A204.1 (cell line): Measurements from ENCODE around the gene PRCP.

Source experiments
- FAIRE-seq: peaks from 2 replicates; lab custom pipeline; 2012; peaks lifted over from hg19 to GRCh38; lab: Jason Lieb, UNC

PRCP gene

GRCh38 chr11:82906931-82907330 is 6.7 kb upstream of the PRCP start:
- no peak for FAIRE-seq

- FAIRE-seq: peak; percentile 94
Measured at GRCh38 chr11:82906236-82906635, 6.0 kb upstream of the PRCP start.

GRCh38 chr11:82903843-82904586 is 3.8 kb upstream of the PRCP start:
- FAIRE-seq: no peak

GRCh38 chr11:82902880-82903279 is 2.6 kb upstream of the PRCP start:
- no peak for FAIRE-seq

- no peak for FAIRE-seq
Measured at GRCh38 chr11:82901922-82902485, 1.8 kb upstream of the PRCP start.

GRCh38 chr11:82901165-82901921 is 1.1 kb upstream of the PRCP start, which contains the start of gene DDIAS:
Gene DDIAS, plus strand, starts transcription at chr11:82901736. Its CDS starts 13,003 bp downstream, at chr11:82914739.
- FAIRE-seq: peak; percentile 94

GRCh38 chr11:82899957-82900276 is 313 bp downstream of the PRCP start:
- FAIRE-seq: no peak

GRCh38 chr11:82899186-82899820 is 927 bp downstream of the PRCP start:
- no peak for FAIRE-seq

GRCh38 chr11:82898241-82898640 is 2.0 kb downstream of the PRCP start:
- no peak for FAIRE-seq

- no peak for FAIRE-seq
Measured at GRCh38 chr11:82896183-82896582, 4.0 kb downstream of the PRCP start.

GRCh38 chr11:82895437-82896091 is 4.7 kb downstream of the PRCP start:
- FAIRE-seq: no peak

- no peak for FAIRE-seq
Measured at GRCh38 chr11:82892611-82893169, 7.5 kb downstream of the PRCP start.

- no peak for FAIRE-seq
Measured at GRCh38 chr11:82890936-82891335, 9.3 kb downstream of the PRCP start.

- FAIRE-seq: no peak
Measured at GRCh38 chr11:82890002-82890341, 10.3 kb downstream of the PRCP start.

GRCh38 chr11:82889133-82890001 is 10.9 kb downstream of the PRCP start:
- FAIRE-seq: no peak

GRCh38 chr11:82883853-82884252 is 16.4 kb downstream of the PRCP start:
- no peak for FAIRE-seq

- no peak for FAIRE-seq
Measured at GRCh38 chr11:82874646-82875523, 25.3 kb downstream of the PRCP start.

- FAIRE-seq: no peak
Measured at GRCh38 chr11:82873919-82874333, 26.3 kb downstream of the PRCP start.

- FAIRE-seq: no peak
Measured at GRCh38 chr11:82872377-82873150, 27.7 kb downstream of the PRCP start.
